NCI-H1092 treated with DMSO at 0.1 percent for 48 hours (cell line): ENCODE data around the gene ARL5C.

Experiments used
- DNase-seq: peaks from one replicate; lab custom pipeline; 2025; lab: John Stamatoyannopoulos, UW

Gene ARL5C

GRCh38 chr17:39165841-39166349 is at the start of gene ARL5C:
ARL5C (minus strand) TSS chr17:39166161; CDS start chr17:39165760, 401 bp downstream.
- no peak for DNase-seq

GRCh38 chr17:39213852-39214251 is 47.9 kb upstream of the ARL5C start:
- no peak for DNase-seq

DNA sequence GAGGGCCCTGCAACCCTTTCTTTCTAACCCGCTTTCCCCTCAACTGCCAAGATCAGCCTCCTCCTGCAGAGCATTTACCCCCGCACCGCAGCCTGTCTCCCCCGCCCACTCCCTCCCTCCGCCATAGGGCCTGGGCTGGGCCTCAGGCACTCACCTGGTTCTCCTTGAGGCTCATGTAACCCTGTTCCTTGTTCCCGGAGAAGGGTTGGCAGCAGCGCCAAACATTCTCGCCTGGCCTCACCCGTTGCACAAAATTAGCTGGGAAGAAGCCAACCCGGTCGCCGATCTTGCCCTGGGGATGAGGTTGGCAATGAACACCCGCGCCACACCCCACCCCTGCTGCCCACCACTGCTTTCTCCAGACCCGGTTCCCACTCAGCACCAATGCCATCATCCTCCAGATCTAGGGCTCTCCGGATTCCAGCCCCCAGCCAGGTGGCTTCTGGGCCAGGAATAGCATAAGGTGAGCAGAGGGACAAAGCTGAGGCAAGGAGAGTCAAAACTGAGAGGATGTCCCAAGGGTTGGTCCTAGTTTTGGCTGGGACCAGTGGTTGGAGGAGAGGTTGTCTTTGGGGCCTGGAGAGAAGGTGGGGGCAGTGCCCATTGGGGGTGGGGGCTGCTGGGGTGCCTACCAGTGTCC is 47.0 kb upstream of the ARL5C start:
- no peak for DNase-seq

GRCh38 chr17:39212195-39212810 is 46.3 kb upstream of the ARL5C start:
- no peak for DNase-seq

GRCh38 chr17:39210093-39210434 is 44.1 kb upstream of the ARL5C start:
- no peak for DNase-seq

- peak; percentile 7 for DNase-seq
Measured at GRCh38 chr17:39209317-39210092, 43.5 kb upstream of the ARL5C start.

DNA sequence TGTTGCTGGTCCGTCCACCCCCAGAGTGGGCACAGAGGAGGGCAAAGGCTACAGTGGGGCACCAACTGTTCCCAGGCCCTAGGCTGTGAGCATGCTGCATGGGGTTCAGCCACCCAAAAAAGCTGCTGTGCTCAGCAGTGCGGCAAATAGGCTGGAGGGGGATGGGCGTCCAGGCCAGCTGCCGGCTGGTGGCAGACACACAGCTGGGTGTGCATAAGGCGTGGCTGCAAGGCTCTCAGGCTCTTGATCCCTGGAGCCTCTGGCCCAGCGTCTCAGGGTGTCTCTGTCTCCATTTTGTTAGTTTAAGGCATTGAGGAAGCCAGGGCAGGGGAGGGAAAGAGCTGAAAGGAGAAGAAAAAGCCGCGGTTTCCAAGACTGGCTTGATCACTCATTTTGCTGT is 42.9 kb upstream of the ARL5C start:
- peak; percentile 2 for DNase-seq

DNA sequence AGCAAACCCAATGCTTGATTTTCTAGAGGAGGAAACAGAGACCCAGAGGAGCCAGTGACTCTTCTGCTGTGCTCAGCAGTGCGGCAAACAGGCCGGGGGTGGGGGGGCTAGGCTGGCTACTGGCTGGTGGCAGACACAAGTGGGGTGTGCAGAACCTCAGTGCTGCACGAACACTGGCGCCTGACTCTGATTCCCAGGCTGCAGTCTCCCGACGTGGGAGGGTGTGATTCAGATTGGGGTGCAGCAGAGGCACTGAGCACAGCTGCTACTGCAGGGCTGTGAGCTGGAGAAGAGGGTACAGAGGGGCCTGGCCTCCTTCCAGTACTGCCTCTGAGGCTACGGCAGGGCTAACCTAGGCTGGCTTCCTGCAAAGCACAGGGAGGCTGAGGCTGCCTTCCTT is 42.2 kb upstream of the ARL5C start:
- no peak for DNase-seq

GRCh38 chr17:39205112-39205526 is 39.2 kb upstream of the ARL5C start:
- DNase-seq, result no peak

DNA sequence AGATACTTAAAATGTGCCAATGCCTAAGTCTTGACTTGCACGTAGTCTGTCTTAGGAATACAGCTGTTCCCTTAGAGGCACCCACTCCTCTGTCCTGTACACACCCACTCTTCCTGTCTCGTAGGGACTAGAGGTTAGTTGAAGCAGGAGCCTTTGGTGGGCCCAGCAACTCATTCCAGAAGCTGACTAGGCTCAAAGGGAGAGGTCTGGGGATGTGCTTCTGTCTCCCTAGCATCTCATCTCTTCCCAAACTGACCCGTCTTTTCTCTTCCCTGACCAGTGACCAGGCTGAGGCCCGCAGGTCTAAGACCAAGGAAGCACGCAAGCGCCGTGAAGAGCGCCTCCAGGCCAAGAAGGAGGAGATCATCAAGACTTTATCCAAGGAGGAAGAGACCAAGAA is 38.3 kb upstream of the ARL5C start:
- DNase-seq, result no peak

DNA sequence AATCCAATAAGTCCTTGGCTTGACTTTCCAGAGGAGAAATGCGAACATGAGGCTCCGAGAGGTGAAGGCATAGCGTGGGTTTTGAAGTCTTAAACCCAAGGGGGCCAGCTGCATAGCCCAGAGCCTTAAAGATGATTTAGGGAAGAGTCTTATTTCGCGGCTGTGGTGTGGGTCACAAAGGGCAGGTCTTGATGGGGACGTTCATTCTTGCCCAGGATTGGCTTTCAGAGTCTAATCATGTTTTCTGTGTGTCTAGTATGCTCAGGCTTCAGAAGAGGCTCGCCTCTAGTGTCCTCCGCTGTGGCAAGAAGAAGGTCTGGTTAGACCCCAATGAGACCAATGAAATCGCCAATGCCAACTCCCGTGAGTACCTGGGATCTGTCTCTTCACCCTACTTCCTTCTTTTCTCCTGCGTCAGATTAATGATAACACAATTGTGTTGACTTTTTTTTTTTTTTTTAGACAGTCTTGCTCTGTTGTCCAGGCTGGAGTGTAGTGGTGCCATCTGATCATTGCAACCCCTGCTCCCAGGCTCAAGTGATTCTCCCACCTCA is 35.1 kb upstream of the ARL5C start:
- DNase-seq, result no peak

DNA sequence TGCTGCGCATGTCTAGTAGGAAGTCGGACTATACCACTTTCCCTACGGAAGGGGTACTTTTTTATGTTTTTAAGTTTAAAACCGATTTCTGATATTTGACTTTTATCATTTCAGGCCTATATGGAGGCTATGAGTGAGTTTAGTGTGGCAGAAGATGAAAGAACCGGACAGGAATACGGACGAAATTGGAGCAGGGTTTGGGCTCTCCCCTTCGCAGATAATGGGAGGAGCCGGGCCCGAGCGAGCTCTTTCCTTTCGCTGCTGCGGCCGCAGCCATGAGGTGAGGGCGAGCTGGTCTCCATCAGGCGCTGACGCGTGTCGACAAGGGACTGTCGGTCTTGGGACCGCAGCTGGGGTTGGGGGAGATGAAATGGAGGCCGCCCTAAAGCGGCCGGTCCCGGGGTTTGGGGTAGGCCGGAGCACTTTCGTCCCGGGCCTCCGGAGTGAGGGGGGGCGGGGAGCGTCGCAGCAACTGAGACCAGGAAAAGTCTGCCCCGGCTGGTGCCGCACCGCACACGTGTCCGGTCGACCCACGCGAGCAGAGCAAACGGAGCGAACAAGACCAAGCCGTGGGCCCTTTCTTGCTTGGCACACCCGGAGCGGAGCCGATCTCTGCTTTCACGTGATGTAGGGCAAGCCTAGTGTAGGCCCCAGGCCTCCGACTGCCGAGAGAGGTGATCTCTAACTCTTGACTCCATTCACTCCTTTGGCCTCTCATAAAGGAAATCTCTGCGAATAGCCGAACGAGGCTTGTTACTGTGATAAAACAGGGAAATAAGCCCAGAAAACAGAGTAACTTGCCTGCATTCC is 34.3 kb upstream of the ARL5C start, which contains the start of gene RPL19:
Gene RPL19 (plus strand): TSS at position 214 of the 810 bp plus-strand sequence. CDS start 62 bp downstream, at position 276.
- DNase-seq, result no peak

GRCh38 chr17:39199820-39200069 is 33.8 kb upstream of the ARL5C start:
- peak; percentile 97 for DNase-seq

GRCh38 chr17:39198186-39198566 is 32.2 kb upstream of the ARL5C start:
- DNase-seq, result no peak

DNA sequence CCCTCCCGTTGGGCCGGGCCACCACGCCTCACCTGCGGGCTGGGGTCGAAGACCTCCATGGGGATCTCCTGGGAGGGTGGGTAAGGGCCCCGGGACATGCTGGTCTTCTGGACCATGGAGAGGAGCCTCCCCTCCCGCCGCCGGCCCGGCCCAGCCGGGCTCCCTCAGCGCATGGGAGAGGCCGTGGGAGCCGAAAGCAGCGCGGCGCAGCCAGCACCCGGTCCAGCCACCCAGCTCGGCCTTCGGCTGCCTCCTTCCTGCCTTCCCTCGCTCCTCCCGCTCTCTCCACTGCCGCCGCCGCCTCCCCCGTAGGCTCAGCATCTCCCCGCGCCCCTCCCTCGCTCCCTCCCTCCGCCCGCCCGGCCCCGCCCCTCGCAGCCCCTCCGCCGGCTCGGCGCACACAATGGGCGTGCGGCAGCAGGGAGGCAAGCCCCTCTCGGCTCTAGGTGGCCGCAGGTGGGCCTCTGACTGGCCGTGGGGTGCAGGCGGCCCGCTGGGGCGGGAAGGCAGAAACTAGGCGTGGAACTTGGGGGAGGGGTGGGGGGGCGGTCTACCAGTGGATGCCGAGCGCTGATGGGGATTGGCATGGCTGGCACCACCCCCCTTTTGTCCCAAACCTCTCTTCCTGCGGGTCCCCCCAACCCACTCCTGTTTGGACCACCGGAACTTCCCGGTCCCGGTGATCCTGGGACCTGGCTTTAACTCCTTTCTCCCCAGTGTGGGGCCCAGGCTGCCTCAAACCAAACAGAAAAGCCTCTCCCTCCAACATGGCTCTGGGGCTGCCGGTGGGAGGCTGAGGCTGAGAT is 31.6 kb upstream of the ARL5C start, which contains the start of gene CACNB1:
Gene CACNB1 (minus strand): TSS at position 290 of the 806 bp plus-strand sequence. CDS start 174 bp downstream, at position 116.
- peak; percentile 77 for DNase-seq

DNA sequence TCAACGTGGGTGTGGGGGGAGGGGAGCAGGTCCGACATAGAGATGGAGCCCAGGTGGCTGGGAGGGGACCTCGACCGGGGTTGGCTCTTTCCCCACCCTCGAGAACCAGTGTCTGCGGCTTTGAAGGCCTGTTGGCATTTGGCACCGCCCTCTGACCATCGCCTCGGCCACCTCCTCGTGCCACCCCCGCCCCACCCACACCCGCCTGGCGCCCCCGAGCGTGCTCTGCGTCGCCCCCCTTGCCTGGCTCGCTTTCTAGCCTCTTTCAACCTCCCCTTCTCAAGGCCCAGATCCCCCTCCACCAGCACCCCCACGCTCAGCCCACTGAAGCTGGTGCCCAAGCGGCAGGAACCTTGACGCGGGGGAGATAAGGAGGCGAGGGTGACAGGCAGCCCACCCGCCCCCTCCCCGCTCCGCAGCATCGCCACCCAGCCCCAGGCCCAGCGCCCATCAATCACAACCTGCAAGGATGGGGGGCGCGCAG is 30.9 kb upstream of the ARL5C start:
- DNase-seq, result peak; percentile 10

DNA sequence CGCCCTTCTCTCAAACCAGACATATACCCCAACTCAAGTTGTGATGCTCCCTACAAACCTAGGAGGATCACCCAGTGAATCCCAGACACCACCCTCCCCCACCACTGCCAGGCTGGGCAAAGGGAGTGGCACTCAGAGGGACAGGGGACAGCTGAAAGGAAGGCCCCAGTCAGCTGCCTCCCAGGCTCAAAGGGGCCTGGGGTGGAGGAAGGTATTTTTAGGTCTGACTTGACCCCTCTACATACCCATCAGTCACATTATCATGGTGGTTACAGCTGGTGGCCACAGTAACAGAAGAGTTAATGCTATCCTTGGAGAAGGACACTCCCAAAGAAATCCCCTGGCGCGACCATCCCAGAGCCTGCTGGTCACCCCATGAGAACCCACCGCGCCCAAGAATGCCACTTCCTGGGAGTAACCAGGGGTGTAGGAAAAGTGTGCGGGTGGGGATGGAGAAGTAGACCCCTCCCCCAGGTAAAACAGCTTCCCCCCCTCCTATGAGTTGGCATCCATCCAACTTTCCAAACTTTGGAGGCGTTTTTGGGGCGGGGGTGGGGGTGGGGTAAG is 30.4 kb upstream of the ARL5C start:
- DNase-seq, result no peak

DNA sequence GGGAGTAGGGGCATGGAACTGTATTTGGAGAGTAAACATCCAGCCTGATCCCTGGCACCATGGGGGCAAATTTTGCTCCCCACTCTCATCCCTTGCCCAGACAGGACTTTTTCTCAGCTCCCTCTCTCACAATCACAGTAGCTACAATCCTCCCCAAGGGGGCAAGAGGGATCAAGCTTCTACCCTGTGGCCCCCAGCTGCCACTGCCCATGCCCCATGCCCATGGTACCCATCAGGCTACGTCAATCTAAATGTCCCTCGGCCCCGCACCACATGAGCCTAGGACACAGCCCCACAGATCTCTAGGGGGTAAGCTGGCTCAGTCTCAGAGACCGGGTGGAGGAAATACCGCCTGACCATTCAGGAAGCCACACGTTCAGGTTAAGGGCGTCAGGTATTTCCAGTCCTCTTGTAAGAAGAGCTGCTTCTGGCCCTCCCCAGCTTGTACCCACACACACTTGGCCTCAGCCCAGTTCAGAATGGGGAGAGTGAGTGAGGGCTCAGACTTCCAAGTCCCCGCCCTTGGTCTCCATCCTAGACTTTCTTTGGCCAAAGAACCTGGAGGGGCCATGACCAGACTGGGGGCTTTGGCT is 29.7 kb upstream of the ARL5C start:
- no peak for DNase-seq

DNA sequence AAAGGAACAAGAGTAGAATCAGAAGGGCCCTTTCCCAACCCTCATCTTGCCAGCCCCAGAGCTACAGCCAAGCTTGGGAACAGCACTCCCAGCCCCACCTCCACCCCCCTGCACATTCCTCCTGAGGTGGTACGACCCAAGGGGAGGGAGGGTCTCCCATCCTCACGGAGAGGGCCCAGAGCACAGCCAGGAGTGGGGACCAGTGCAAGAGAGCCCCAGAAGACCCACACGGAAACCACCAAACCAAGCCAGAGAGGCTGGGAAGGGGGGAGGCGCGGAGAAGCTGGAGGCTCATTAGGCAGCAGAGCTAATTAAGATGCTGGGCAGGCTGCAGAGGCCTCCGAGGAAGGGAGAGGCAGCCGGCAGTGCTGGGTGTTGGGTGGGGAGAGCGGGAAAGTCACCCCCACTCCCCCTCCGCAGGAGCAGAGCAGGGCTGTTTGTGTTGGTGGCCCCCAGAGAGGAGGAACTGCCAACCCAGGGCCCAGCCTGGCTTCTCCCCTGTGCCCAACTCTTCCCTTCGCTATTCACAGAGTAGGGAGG is 29.1 kb upstream of the ARL5C start:
- no peak for DNase-seq
